ENCODE results near the gene NOX1. TPM values are rescaled to one million over a fixed set of nuclear protein-coding genes. Genes with fewer than 3 reads are reported as not detected.

NOX1 gene
- total RNA-seq (2022) = 13.2 and 15.7 TPM in 2 replicates
- percentile 52 among the genes with signal in this experiment for Bru-seq, nascent RNA
- BruChase-seq, experiment 1, labeled RNA remaining after a 2-hour chase = percentile 53 among the genes with signal in this experiment
- BruChase-seq, experiment 2, labeled RNA remaining after a 6-hour chase = percentile 61 among the genes with signal in this experiment
- long read RNA-seq, transcript NOX1-204 (13 exons, 2,529 nt) = major isoform, 9 of 17 reads
- long read RNA-seq, partial matches to known transcripts = 0 of 17 reads
- long read RNA-seq, other reads (novel, unspliced or antisense) = 6 of 17 reads

- intact Hi-C loops (cut with micrococcal nuclease; ENCODE audit: unreplicated experiment) = loop anchor here (1.0 to 5.0 kb wide), 2 partner anchors 9 to 52 kb away; partner anchors contain the start of gene CSTF2
- no TSS peak for BruUV-seq (replicated peaks)
- TF ChIP-seq CTCF (IDR thresholded peaks at IDR 0.05; ENCODE audit: insufficient read depth in 1 of 2, low read depth in 1 of 2, low read length in 1 of 2, severe bottlenecking in 1 of 2, unreplicated experiment in 1 of 2) = no peak
- Histone ChIP-seq H3K36me3 (ENCODE audit: control insufficient read depth, insufficient read depth, low read length) (no peaks in the 10 kb centered on the region), H3K4me1 (peaks cover 11% of the 10 kb centered on the region), H3K4me3 (ENCODE audit: low read depth, low read length) (no peak within 1 kb of the TSS), H3K27me3 (replicated peaks; ENCODE audit: control insufficient read depth, insufficient read depth, low read length) (no peaks in the 10 kb centered on the region), H3K9me3 (no peaks in the 10 kb centered on the region)
- DNase-seq = peak; percentile 47 to 61
- ChIA-PET CTCF (no interaction called here), POLR2A (interaction anchor here (0.8 to 1.1 kb wide), 2 partner anchors 10 to 224 kb away, joined by 3 read pairs; partner anchors contain the start of gene CENPI)
- Mint-ChIP-seq H3K36me3 (ENCODE audit: insufficient read depth, unreplicated experiment) (no peaks in the 10 kb centered on the region), H3K4me1 (ENCODE audit: low read depth, unreplicated experiment) (peaks cover 16% of the 10 kb centered on the region), H3K9me3 (ENCODE audit: unreplicated experiment) (no peaks in the 10 kb centered on the region), H3K27me3 (ENCODE audit: insufficient read depth, unreplicated experiment) (no peaks in the 10 kb centered on the region), H3K27ac (ENCODE audit: unreplicated experiment) (peak within 1 kb of the TSS; percentile 11), H3K4me3 (ENCODE audit: unreplicated experiment) (peak within 1 kb of the TSS; percentile 61)
Measured at GRCh38 chrX:100874325-100874724, at the start of gene NOX1. Gene NOX1, minus strand, starts transcription at chrX:100874359. Its CDS starts 220 bp downstream, at chrX:100874139.

- Histone ChIP-seq H3K27me3 (replicated peaks; ENCODE audit: control insufficient read depth, insufficient read depth, low read length) (no peaks in the 10 kb centered on the region), H3K9me3 (no peaks in the 10 kb centered on the region), H3K4me1 (peaks cover 15% of the 10 kb centered on the region; the same call in 1 of the 2 replicates), H3K36me3 (ENCODE audit: control insufficient read depth, insufficient read depth, low read length) (no peaks in the 10 kb centered on the region), H3K4me3 (ENCODE audit: low read depth, low read length) (no peak overlapping the region)
- Mint-ChIP-seq H3K4me3 (ENCODE audit: unreplicated experiment) (no peak overlapping the region), H3K36me3 (ENCODE audit: insufficient read depth, unreplicated experiment) (peaks cover 34% of the 10 kb centered on the region), H3K9me3 (ENCODE audit: unreplicated experiment) (no peaks in the 10 kb centered on the region), H3K4me1 (ENCODE audit: low read depth, unreplicated experiment) (peaks cover 13% of the 10 kb centered on the region), H3K27ac (ENCODE audit: unreplicated experiment) (no peak overlapping the region), H3K27me3 (ENCODE audit: insufficient read depth, unreplicated experiment) (no peaks in the 10 kb centered on the region)
- no peak for DNase-seq
- ChIA-PET CTCF (interaction anchor here (0.6 kb wide), 1 partner anchor 494 kb away, joined by 4 read pairs; no protein-coding TSS in a partner anchor), POLR2A (no interaction called here)
- intact Hi-C loops (cut with micrococcal nuclease; ENCODE audit: unreplicated experiment) = no loop called here
- BruUV-seq (replicated peaks) = no TSS peak
- no peak for TF ChIP-seq CTCF (IDR thresholded peaks at IDR 0.05; ENCODE audit: insufficient read depth in 1 of 2, low read depth in 1 of 2, low read length in 1 of 2, severe bottlenecking in 1 of 2, unreplicated experiment in 1 of 2)
Measured at GRCh38 chrX:100915562-100915961, 41.4 kb upstream of the NOX1 start.

- no peak overlapping the region for H3K4me3 ChIP-seq (ENCODE audit: low read depth, low read length)
- intact Hi-C loops (cut with micrococcal nuclease; ENCODE audit: unreplicated experiment) = no loop called here
- ChIA-PET CTCF (interaction anchor here (0.5 kb wide), 1 partner anchor 15 kb away, joined by 3 read pairs; no protein-coding TSS in a partner anchor), POLR2A (interaction anchor here (1.4 kb wide), 1 partner anchor 16 kb away, joined by 6 read pairs; the partner anchor contains the start of gene XKRX)
- H3K36me3 ChIP-seq (ENCODE audit: control insufficient read depth, insufficient read depth, low read length) = no peaks in the 10 kb centered on the region
- Mint-ChIP-seq H3K9me3 (ENCODE audit: unreplicated experiment) (no peaks in the 10 kb centered on the region), H3K27ac (ENCODE audit: unreplicated experiment) (peak overlapping the region; percentile 36), H3K4me3 (ENCODE audit: unreplicated experiment) (no peak overlapping the region), H3K36me3 (ENCODE audit: insufficient read depth, unreplicated experiment) (peaks cover 28% of the 10 kb centered on the region), H3K4me1 (ENCODE audit: low read depth, unreplicated experiment) (peaks cover 13% of the 10 kb centered on the region), H3K27me3 (ENCODE audit: insufficient read depth, unreplicated experiment) (no peaks in the 10 kb centered on the region)
- H3K27me3 ChIP-seq (replicated peaks; ENCODE audit: control insufficient read depth, insufficient read depth, low read length) = no peaks in the 10 kb centered on the region
- H3K4me1 ChIP-seq = peaks cover 15% of the 10 kb centered on the region; the same call in 1 of the 2 replicates
- no peak for DNase-seq
- no TSS peak for BruUV-seq (replicated peaks)
- no peak for TF ChIP-seq CTCF (IDR thresholded peaks at IDR 0.05; ENCODE audit: insufficient read depth in 1 of 2, low read depth in 1 of 2, low read length in 1 of 2, severe bottlenecking in 1 of 2, unreplicated experiment in 1 of 2)
- no peaks in the 10 kb centered on the region for H3K9me3 ChIP-seq
Measured at GRCh38 chrX:100913111-100913510, 39.0 kb upstream of the NOX1 start.

All from Caco-2 (cell line).